ENCODE data around the gene CCDC7.

DNA sequence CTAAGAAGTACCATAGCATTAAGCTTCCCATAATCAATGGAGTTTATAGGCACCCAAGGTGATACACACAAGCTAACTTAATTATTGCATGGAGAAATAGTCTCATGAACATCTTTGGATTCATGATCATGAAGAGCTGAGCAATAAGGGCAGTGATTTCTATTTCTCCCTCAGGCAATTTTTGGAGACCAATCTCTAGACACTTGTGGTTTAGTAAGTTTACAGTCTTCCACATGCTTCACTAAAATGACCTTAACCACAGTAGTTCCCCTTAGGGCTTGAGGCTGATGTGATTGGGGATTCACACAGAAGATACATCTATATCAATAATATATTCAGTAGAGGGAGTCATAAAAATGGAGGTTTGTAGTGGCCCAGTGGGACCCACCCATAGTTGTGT lies 241.2 kb downstream of the CCDC7 start:
- no peak for TF ChIP-seq EZH2 (IDR thresholded peaks at IDR 0.05; ENCODE audit: insufficient read depth, poor library complexity, severe bottlenecking)
- no peak for TF ChIP-seq EZH2phosphoT487 (IDR thresholded peaks at IDR 0.05; ENCODE audit: insufficient read depth, low read depth)

All from GM23248 (cell line).